Measurements from ENCODE around the gene C2CD5. TPM values are rescaled to one million over a fixed set of nuclear protein-coding genes. Genes with fewer than 3 reads are reported as not detected.

Gene C2CD5
- total RNA-seq, 1 donor from 2014 or later: 115 TPM

- Mint-ChIP-seq H3K27me3 (no peaks in the 10 kb centered on the region), H3K4me1 (ENCODE audit: low read depth) (peaks cover 1% of the 10 kb centered on the region), H3K9me3 (ENCODE audit: low read depth) (peaks cover 9% of the 10 kb centered on the region), H3K27ac (no peak overlapping the region), H3K4me3 (ENCODE audit: low read depth) (no peak overlapping the region), H3K36me3 (ENCODE audit: insufficient read depth) (no peaks in the 10 kb centered on the region)
- DNase-seq (ENCODE audit: low spot score, unreplicated experiment): no peak
- no peak for TF ChIP-seq CTCF (IDR thresholded peaks at IDR 0.05; ENCODE audit: unreplicated experiment)
Measured at GRCh38 chr12:22576473-22576872, 32.1 kb upstream of the C2CD5 start.

- TF ChIP-seq CTCF (IDR thresholded peaks at IDR 0.05; ENCODE audit: unreplicated experiment): no peak
- Mint-ChIP-seq H3K27ac (no peak overlapping the region), H3K27me3 (no peaks in the 10 kb centered on the region), H3K4me3 (ENCODE audit: low read depth) (no peak overlapping the region), H3K36me3 (ENCODE audit: insufficient read depth) (no peaks in the 10 kb centered on the region), H3K9me3 (ENCODE audit: low read depth) (peaks cover 9% of the 10 kb centered on the region), H3K4me1 (ENCODE audit: low read depth) (peaks cover 1% of the 10 kb centered on the region)
- DNase-seq (ENCODE audit: low spot score, unreplicated experiment): no peak
Measured at GRCh38 chr12:22576065-22576464, 31.7 kb upstream of the C2CD5 start.

GRCh38 chr12:22574921-22575320, 30.6 kb upstream of the C2CD5 start:
- no peak for DNase-seq (ENCODE audit: low spot score, unreplicated experiment)
- no peak for TF ChIP-seq CTCF (IDR thresholded peaks at IDR 0.05; ENCODE audit: unreplicated experiment)
- no peaks in the 10 kb centered on the region for H3K27me3 Mint-ChIP-seq
- no peak overlapping the region for H3K27ac Mint-ChIP-seq
- no peaks in the 10 kb centered on the region for H3K36me3 Mint-ChIP-seq (ENCODE audit: insufficient read depth)
- H3K9me3 Mint-ChIP-seq (ENCODE audit: low read depth): peaks cover 14% of the 10 kb centered on the region
- no peak overlapping the region for H3K4me3 Mint-ChIP-seq (ENCODE audit: low read depth)
- peaks cover 1% of the 10 kb centered on the region for H3K4me1 Mint-ChIP-seq (ENCODE audit: low read depth)

- no peak for TF ChIP-seq CTCF (IDR thresholded peaks at IDR 0.05; ENCODE audit: unreplicated experiment)
- H3K36me3 Mint-ChIP-seq (ENCODE audit: insufficient read depth): no peaks in the 10 kb centered on the region
- H3K27me3 Mint-ChIP-seq: no peaks in the 10 kb centered on the region
- no peak overlapping the region for H3K4me3 Mint-ChIP-seq (ENCODE audit: low read depth)
- H3K9me3 Mint-ChIP-seq (ENCODE audit: low read depth): peaks cover 14% of the 10 kb centered on the region
- DNase-seq (ENCODE audit: low spot score, unreplicated experiment): no peak
- H3K27ac Mint-ChIP-seq: no peak overlapping the region
- H3K4me1 Mint-ChIP-seq (ENCODE audit: low read depth): peaks cover 1% of the 10 kb centered on the region
Measured at GRCh38 chr12:22573181-22573580, 28.8 kb upstream of the C2CD5 start.

- Mint-ChIP-seq H3K4me1 (ENCODE audit: low read depth) (peaks cover 1% of the 10 kb centered on the region), H3K4me3 (ENCODE audit: low read depth) (no peak overlapping the region), H3K36me3 (ENCODE audit: insufficient read depth) (no peaks in the 10 kb centered on the region), H3K27ac (no peak overlapping the region), H3K9me3 (ENCODE audit: low read depth) (peaks cover 14% of the 10 kb centered on the region), H3K27me3 (no peaks in the 10 kb centered on the region)
- TF ChIP-seq CTCF (IDR thresholded peaks at IDR 0.05; ENCODE audit: unreplicated experiment): no peak
- no peak for DNase-seq (ENCODE audit: low spot score, unreplicated experiment)
Measured at GRCh38 chr12:22569253-22569652, 24.9 kb upstream of the C2CD5 start.

Measured in progenitor cell of endocrine pancreas (in vitro differentiated cells).